Transverse colon (tissue), 4 donors: ENCODE measurements around the gene SERAC1. TPM values are rescaled to one million over a fixed set of nuclear protein-coding genes. Genes with fewer than 3 reads are reported as not detected.

ENCODE experiments used
- DNase-seq: peaks from one replicate; pipeline ENCODE4 v3.0.0-alpha.2; 2019
- H3K27ac ChIP-seq, 4 donors: fragments of 200-600 bp; sonication (generic); 2 replicates each; pipeline ENCODE4 v1.5.1; 2016 to 2018; ENCODE audit warnings: inconsistent platforms in 4 of 4
- H3K27me3 ChIP-seq: fragments of 200-600 bp; sonication (generic); 2 replicates; pipeline ENCODE4 v1.5.1; 2017; ENCODE audit warnings: inconsistent platforms
- H3K36me3 ChIP-seq, 4 donors: fragments of 200-600 bp; sonication (generic); 2 replicates each; pipeline ENCODE4 v1.5.1; 2017 to 2019; ENCODE audit warnings: inconsistent platforms in 4 of 4
- H3K4me1 ChIP-seq, 4 donors: fragments of 200-600 bp; sonication (generic); 2 replicates each; pipeline ENCODE4 v1.5.1; 2017 to 2020; ENCODE audit warnings: inconsistent platforms in 4 of 4
- H3K4me3 ChIP-seq, 4 donors: fragments of 200-600 bp; sonication (generic); 1 replicate in 1 of 4; 2 replicates in 3 of 4; pipeline versions ENCODE4 v1.5.1 to v1.6.1; 2017 to 2019; ENCODE audit warnings: inconsistent platforms in 4 of 4
- H3K9me3 ChIP-seq, 2 donors: fragments of 200-600 bp; sonication (generic); 2 replicates each; pipeline ENCODE4 v1.5.1; 2017 to 2019; ENCODE audit warnings: inconsistent platforms in 2 of 2
- CTCF ChIP-seq, 5 experiments: fragments of 200-600 bp in 3 of 5; fragments of 450-650 bp in 2 of 5; sonication (generic) in 3 of 5; IDR thresholded peaks; 1 replicate in 2 of 5; 2 replicates in 3 of 5; pipeline ENCODE4 v1.5.1; 2016 to 2017; ENCODE audit warnings: antibody characterized with exemption in 5 of 5, inconsistent platforms in 3 of 5, mild to moderate bottlenecking in 2 of 5, moderate library complexity in 1 of 5
- EP300 ChIP-seq: sonication (generic); formaldehyde crosslinking; IDR thresholded peaks from one replicate; pipeline ENCODE4 v1.6.1; 2017; ENCODE audit warnings: antibody characterized with exemption, low read depth
- POLR2A ChIP-seq: fragments of 450-650 bp; IDR thresholded peaks from one replicate; pipeline ENCODE4 v1.6.1; 2016; ENCODE audit warnings: antibody characterized with exemption, mild to moderate bottlenecking, moderate library complexity
- POLR2AphosphoS5 ChIP-seq, 3 donors: sonication (generic); formaldehyde crosslinking; IDR thresholded peaks; one replicate each; pipeline ENCODE4 v1.6.1; 2016; ENCODE audit warnings: antibody characterized with exemption in 3 of 3
- WGBS, 2 donors: methylation state at CpG; one replicate each; pipeline ENCODE4 v1.1.5; 2018; ENCODE audit warnings: low coverage in 1 of 2; 5-methylcytosine and 5-hydroxymethylcytosine counted together
- in situ Hi-C, 4 donors: fragments of 200-750 bp; cut with MboI; loops; one replicate each; pipeline versions ENCODE4 v1.15.0 to v1.15.1; 2017; ENCODE audit warnings: low sequenced_read_pairs in 3 of 4, low pct_ligation_motif_present in 1 of 4, low pct_unique_long_range_greater_than_20kb in 1 of 4
- intact Hi-C: fragments of 100-400 bp; cut with DNase I; formaldehyde crosslinking; loops from one replicate; pipeline ENCODE4 v1.15.1; 2023; ENCODE audit warnings: low total_unique reads
- total RNA-seq, 4 donors: library from RNA; depleted of rRNA; stranded (reverse); fragments of >200 nt; gene quantifications; one replicate each; pipeline ENCODE4 v1.1.0, GENCODE V29; 2016

Gene SERAC1
- total RNA-seq, 4 donors from 2014 or later, result 9.8 to 125 (median 13.5) TPM

- Histone ChIP-seq H3K4me3 (no peak overlapping the region), H3K27me3 (no peaks in the 10 kb centered on the region), H3K27ac (no peak overlapping the region), H3K9me3 (no peaks in the 10 kb centered on the region), H3K4me1 (peaks cover 5 to 22% (median 9%) of the 10 kb centered on the region in 4 donors), H3K36me3 (no peaks in the 10 kb centered on the region)
- in situ Hi-C loops, result no loop called here
- no peak for DNase-seq
- intact Hi-C loops, result no loop called here
- no peak for TF ChIP-seq EP300
- no peak for TF ChIP-seq CTCF (IDR thresholded peaks at IDR 0.05)
- no peak for TF ChIP-seq POLR2AphosphoS5 (IDR thresholded peaks at IDR 0.05)
- TF ChIP-seq POLR2A, result no peak
- WGBS, 2 donors, result 95 to 100% methylated on average over 1 of the region's 1 CpG
Observed at GRCh38 chr6:158165919-158166416, 2.1 kb downstream of the SERAC1 start.

GRCh38 chr6:158164579-158165170 is 3.4 kb downstream of the SERAC1 start:
- Histone ChIP-seq H3K27ac (no peak overlapping the region), H3K4me3 (no peak overlapping the region), H3K36me3 (no peaks in the 10 kb centered on the region), H3K27me3 (no peaks in the 10 kb centered on the region), H3K4me1 (peaks cover 5 to 22% (median 9%) of the 10 kb centered on the region in 4 donors), H3K9me3 (no peaks in the 10 kb centered on the region)
- intact Hi-C loops, result no loop called here
- WGBS, 2 donors, result 62 to 78% methylated on average over 3 of the region's 3 CpGs
- TF ChIP-seq CTCF (IDR thresholded peaks at IDR 0.05), result no peak
- TF ChIP-seq POLR2AphosphoS5 (IDR thresholded peaks at IDR 0.05), result no peak
- TF ChIP-seq EP300, result no peak
- no peak for TF ChIP-seq POLR2A
- DNase-seq, result no peak
- in situ Hi-C loops, result no loop called here

- WGBS, 2 donors, result 62 to 70% methylated on average over 5 of the region's 5 CpGs
- Histone ChIP-seq H3K4me3 (no peak overlapping the region), H3K27ac (no peak overlapping the region), H3K4me1 (peaks cover 0 to 9% (median 3%) of the 10 kb centered on the region in 4 donors), H3K36me3 (no peaks in the 10 kb centered on the region), H3K9me3 (no peaks in the 10 kb centered on the region), H3K27me3 (no peaks in the 10 kb centered on the region)
- DNase-seq, result peak; percentile 25
- in situ Hi-C loops (no loop called here), intact Hi-C loops (no loop called here)
- TF ChIP-seq CTCF (IDR thresholded peaks at IDR 0.05) (no peak), EP300 (no peak), POLR2AphosphoS5 (IDR thresholded peaks at IDR 0.05) (no peak)
Observed at GRCh38 chr6:158161566-158162254, 6.4 kb downstream of the SERAC1 start.

GRCh38 chr6:158160932-158161539 is 7.0 kb downstream of the SERAC1 start:
- no peak for TF ChIP-seq POLR2AphosphoS5 (IDR thresholded peaks at IDR 0.05)
- no peak for TF ChIP-seq EP300
- no peak for TF ChIP-seq CTCF (IDR thresholded peaks at IDR 0.05)
- no peak for TF ChIP-seq POLR2A
- 91 to 93% methylated on average over 3 of the region's 3 CpGs for WGBS, 2 donors
- intact Hi-C loops, result no loop called here

More at GRCh38 chr6:158160932-158161539, 7.0 kb downstream of the SERAC1 start:
- no peak overlapping the region for H3K27ac ChIP-seq
- no peak for DNase-seq
- peaks cover 0 to 7% (median 0%) of the 10 kb centered on the region in 4 donors for H3K4me1 ChIP-seq
- H3K4me3 ChIP-seq, result no peak overlapping the region
- no peaks in the 10 kb centered on the region for H3K9me3 ChIP-seq
- H3K27me3 ChIP-seq, result no peaks in the 10 kb centered on the region
- H3K36me3 ChIP-seq, result no peaks in the 10 kb centered on the region
- in situ Hi-C loops, result no loop called here
